Measurements from ENCODE around the gene TP63.

DNA sequence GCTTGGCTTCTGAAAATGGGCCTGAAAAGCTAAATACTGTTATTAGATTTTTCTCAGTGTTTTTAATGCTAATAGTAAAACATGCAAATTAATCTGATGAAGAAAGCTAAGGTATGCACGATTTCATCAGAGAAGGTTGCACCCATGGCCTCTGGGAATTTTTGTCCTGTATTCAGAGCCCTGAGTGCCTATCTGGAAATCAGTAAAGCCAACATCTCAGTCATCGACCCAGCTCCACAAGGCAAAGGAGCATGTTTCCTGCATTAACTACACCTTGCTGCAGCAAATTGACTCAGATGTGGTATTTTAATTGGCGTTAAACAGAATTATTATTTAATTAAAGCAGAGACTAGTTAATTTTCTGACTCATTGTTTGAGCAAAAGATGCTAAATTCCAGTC, 49.0 kb upstream of the TP63 start:
- no peak for TF ChIP-seq CTCF (IDR thresholded peaks at IDR 0.05; ENCODE audit: low read length)
- no peak for TF ChIP-seq EZH2 (IDR thresholded peaks at IDR 0.05; ENCODE audit: borderline replicate concordance, low read length)
